Prostate gland (tissue), 2 donors: Measurements from ENCODE around the gene FNBP1. TPM values are rescaled to one million over a fixed set of nuclear protein-coding genes. Genes with fewer than 3 reads are reported as not detected.

ENCODE experiments used
- DNase-seq: peaks from one replicate; pipeline ENCODE4 v3.0.0-alpha.2; 2019; ENCODE audit warnings: low spot score
- H3K27ac ChIP-seq, 2 donors: fragments of 200-600 bp; sonication (generic); 2 replicates each; pipeline ENCODE4 v1.5.1; 2017 to 2019
- H3K27me3 ChIP-seq: fragments of 200-600 bp; sonication (generic); replicated peaks from 2 replicates; pipeline ENCODE4 v1.5.1; 2019; ENCODE audit not compliant: insufficient read depth
- H3K36me3 ChIP-seq, 2 donors: fragments of 200-600 bp; sonication (generic); 1 replicate in 1 of 2; 2 replicates in 1 of 2; pipeline versions ENCODE4 v1.5.1 to v1.8.1; 2017 to 2019
- H3K4me1 ChIP-seq: fragments of 200-600 bp; sonication (generic); replicated peaks from 2 replicates; pipeline ENCODE4 v1.5.1; 2019
- H3K4me3 ChIP-seq, 2 donors: fragments of 200-600 bp; sonication (generic); 2 replicates each; pipeline ENCODE4 v1.5.1; 2017 to 2019
- H3K9me3 ChIP-seq: fragments of 200-600 bp; sonication (generic); 2 replicates; pipeline ENCODE4 v1.5.1; 2017
- POLR2A ChIP-seq: fragments of 450-650 bp; IDR thresholded peaks from one replicate; pipeline ENCODE4 v1.6.1; 2016; ENCODE audit warnings: antibody characterized with exemption, mild to moderate bottlenecking
- POLR2AphosphoS5 ChIP-seq: sonication (generic); formaldehyde crosslinking; IDR thresholded peaks from one replicate; pipeline ENCODE4 v1.6.1; 2017; ENCODE audit warnings: antibody characterized with exemption
- WGBS: methylation state at CpG from one replicate; pipeline ENCODE4 v1.1.5; 2018; 5-methylcytosine and 5-hydroxymethylcytosine counted together
- intact Hi-C: fragments of 100-400 bp; cut with DNase I; formaldehyde crosslinking; loops from one replicate; pipeline ENCODE4 v1.14.2; 2022
- microRNA-seq: library from miRNA; unstranded; fragments of <30 nt; microRNA quantifications from one replicate; pipeline ENCODE4, GENCODE V29; 2016
- small RNA-seq, 2 donors: library from RNA; depleted of rRNA; stranded (forward); fragments of <200 nt; gene quantifications; one replicate each; pipeline ENCODE3, GENCODE V24; 2016
- total RNA-seq, 2 donors: library from RNA; depleted of rRNA; stranded (reverse); fragments of >200 nt; gene quantifications; one replicate each; pipeline ENCODE4 v1.1.0, GENCODE V29; 2016
- TF ChIP-seq, protein P1 (sequence below), 4 experiments: fragments of 200-600 bp in 2 of 4; fragments of 450-650 bp in 2 of 4; sonication (generic) in 2 of 4; IDR thresholded peaks; 1 replicate in 3 of 4; 2 replicates in 1 of 4; pipeline ENCODE4 v1.5.1; 2016 to 2019; ENCODE audit warnings: antibody characterized with exemption in 4 of 4, mild to moderate bottlenecking in 2 of 4, moderate library complexity in 2 of 4

Gene FNBP1
- total RNA-seq, 2 donors from 2014 or later: 34.6 to 93.7 TPM

DNA sequence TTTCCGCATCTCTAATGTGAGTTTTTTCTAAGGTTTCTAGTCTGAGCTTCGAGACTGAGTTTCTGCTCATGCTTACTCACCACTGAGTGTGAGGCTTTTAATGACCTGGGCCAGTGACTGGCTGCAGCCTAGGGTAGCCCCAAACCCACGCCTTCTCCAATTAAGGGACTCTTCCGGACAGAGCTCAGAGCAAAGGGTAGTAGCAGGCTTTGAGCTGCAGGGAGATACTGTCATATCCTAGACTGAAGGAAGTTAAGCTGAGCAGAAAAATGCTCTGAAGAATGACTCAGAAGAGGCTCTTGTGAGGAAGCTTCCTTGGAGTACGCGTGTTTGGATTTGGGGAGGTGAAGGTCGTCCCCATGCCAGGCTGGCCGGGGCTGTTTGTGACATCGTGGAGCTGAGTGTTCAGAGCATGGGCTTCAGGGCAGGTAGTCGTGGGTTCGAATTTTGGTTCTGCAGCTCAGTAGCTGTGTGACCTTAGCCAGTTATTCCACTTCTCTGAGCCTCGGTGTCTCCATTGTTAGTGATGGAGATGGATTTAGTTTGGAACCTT, 204.2 kb downstream of the FNBP1 start:
- Histone ChIP-seq H3K4me3 (no peak overlapping the region), H3K9me3 (no peaks in the 10 kb centered on the region), H3K36me3 (no peaks in the 10 kb centered on the region), H3K4me1 (no peaks in the 10 kb centered on the region), H3K27ac (no peak overlapping the region), H3K27me3 (no peaks in the 10 kb centered on the region)
- no peak for DNase-seq
- 84% methylated on average over 12 of the region's 12 CpGs for WGBS
- intact Hi-C loops: loop anchor here (5.0 kb wide), 1 partner anchor 44 kb away; no protein-coding TSS in a partner anchor
- no peak for TF ChIP-seq POLR2A
- no peak for TF ChIP-seq POLR2AphosphoS5
- TF ChIP-seq, protein P1, sequence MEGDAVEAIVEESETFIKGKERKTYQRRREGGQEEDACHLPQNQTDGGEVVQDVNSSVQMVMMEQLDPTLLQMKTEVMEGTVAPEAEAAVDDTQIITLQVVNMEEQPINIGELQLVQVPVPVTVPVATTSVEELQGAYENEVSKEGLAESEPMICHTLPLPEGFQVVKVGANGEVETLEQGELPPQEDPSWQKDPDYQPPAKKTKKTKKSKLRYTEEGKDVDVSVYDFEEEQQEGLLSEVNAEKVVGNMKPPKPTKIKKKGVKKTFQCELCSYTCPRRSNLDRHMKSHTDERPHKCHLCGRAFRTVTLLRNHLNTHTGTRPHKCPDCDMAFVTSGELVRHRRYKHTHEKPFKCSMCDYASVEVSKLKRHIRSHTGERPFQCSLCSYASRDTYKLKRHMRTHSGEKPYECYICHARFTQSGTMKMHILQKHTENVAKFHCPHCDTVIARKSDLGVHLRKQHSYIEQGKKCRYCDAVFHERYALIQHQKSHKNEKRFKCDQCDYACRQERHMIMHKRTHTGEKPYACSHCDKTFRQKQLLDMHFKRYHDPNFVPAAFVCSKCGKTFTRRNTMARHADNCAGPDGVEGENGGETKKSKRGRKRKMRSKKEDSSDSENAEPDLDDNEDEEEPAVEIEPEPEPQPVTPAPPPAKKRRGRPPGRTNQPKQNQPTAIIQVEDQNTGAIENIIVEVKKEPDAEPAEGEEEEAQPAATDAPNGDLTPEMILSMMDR (IDR thresholded peaks at IDR 0.05): no peak

Small RNAs within 50 kb of the gene (microRNA-seq; reads per million reads assigned to microRNA genes)
- gene MIR6855: 0.42 reads per million

Small RNAs within 50 kb of the gene (small RNA-seq; reads per million reads assigned to genes)
- 0.28 to 0.30 reads per million in 2 donors for gene MIR6855

Other genes with a start within 250 kb of the FNBP1 start
- gene TOR1B, start 240.0 kb downstream of the FNBP1 start, total RNA-seq: 10 to 100 TPM; 31.4 to 35.7 TPM
- gene TOR1A, start 219.1 kb downstream of the FNBP1 start, total RNA-seq: 10 to 100 TPM; 37.1 to 41.2 TPM
- 10 to 100 TPM; 63.7 to 76.8 TPM for gene C9orf78, start 207.9 kb downstream of the FNBP1 start, total RNA-seq
- gene USP20, start 207.7 kb downstream of the FNBP1 start, total RNA-seq: 10 to 100 TPM; 34.8 to 53.5 TPM
- 10 to 100 TPM; 36.3 to 51.5 TPM for gene GPR107, start 10.7 kb upstream of the FNBP1 start, total RNA-seq
- 10 to 100 TPM; 19.1 to 28.5 TPM for gene NCS1, start 129.2 kb upstream of the FNBP1 start, total RNA-seq
- 1 to 10 TPM; 2.9 to 5.5 TPM for gene HMCN2, start 222.6 kb upstream of the FNBP1 start, total RNA-seq